HS-5 (cell line): ENCODE results near the gene SYNDIG1.
"Not testable (repeated sequence)": the region's sequence is repeated elsewhere in the genome, so short reads cannot be mapped to it uniquely, and the experiment has no call there.

Source experiments
- DNase-seq: peaks from one replicate; pipeline ENCODE4 v3.0.0-alpha.2; 2012; ENCODE audit warnings: low read depth

SYNDIG1 gene

GRCh38 chr20:24611360-24612140, 142.1 kb downstream of the SYNDIG1 start:
- DNase-seq = no peak

- no peak for DNase-seq
Measured at GRCh38 chr20:24612799-24613775, 143.7 kb downstream of the SYNDIG1 start.

- no peak for DNase-seq
Measured at GRCh38 chr20:24614341-24614740, 144.9 kb downstream of the SYNDIG1 start.

GRCh38 chr20:24615353-24615752, 145.9 kb downstream of the SYNDIG1 start:
- no peak for DNase-seq

- no peak for DNase-seq
Measured at GRCh38 chr20:24616258-24617079, 147.0 kb downstream of the SYNDIG1 start.

GRCh38 chr20:24617080-24617432, 147.6 kb downstream of the SYNDIG1 start:
- DNase-seq = no peak

GRCh38 chr20:24617757-24618450, 148.5 kb downstream of the SYNDIG1 start:
- no peak for DNase-seq

- no peak for DNase-seq
Measured at GRCh38 chr20:24618739-24619138, 149.3 kb downstream of the SYNDIG1 start.

GRCh38 chr20:24619212-24619611, 149.8 kb downstream of the SYNDIG1 start:
- no peak for DNase-seq

GRCh38 chr20:24620937-24621519, 151.6 kb downstream of the SYNDIG1 start:
- no peak for DNase-seq

- no peak for DNase-seq
Measured at GRCh38 chr20:24622856-24623255, 153.4 kb downstream of the SYNDIG1 start.

GRCh38 chr20:24626141-24626540, 156.7 kb downstream of the SYNDIG1 start:
- DNase-seq = not testable (repeated sequence)

GRCh38 chr20:24627291-24627690, 157.9 kb downstream of the SYNDIG1 start:
- DNase-seq = no peak

- DNase-seq = no peak
Measured at GRCh38 chr20:24627926-24628325, 158.5 kb downstream of the SYNDIG1 start.

GRCh38 chr20:24628985-24629384, 159.6 kb downstream of the SYNDIG1 start:
- no peak for DNase-seq

GRCh38 chr20:24629668-24630067, 160.2 kb downstream of the SYNDIG1 start:
- no peak for DNase-seq

GRCh38 chr20:24630486-24631172, 161.2 kb downstream of the SYNDIG1 start:
- no peak for DNase-seq

- no peak for DNase-seq
Measured at GRCh38 chr20:24631173-24631505, 161.7 kb downstream of the SYNDIG1 start.

- no peak for DNase-seq
Measured at GRCh38 chr20:24632581-24632980, 163.2 kb downstream of the SYNDIG1 start.

GRCh38 chr20:24633026-24633425, 163.6 kb downstream of the SYNDIG1 start:
- DNase-seq = no peak

GRCh38 chr20:24633521-24633920, 164.1 kb downstream of the SYNDIG1 start:
- DNase-seq = no peak
